Hematopoietic multipotent progenitor cell treated with erythropoietin and hydrocortisone succinate and interleukin-3 and kit ligand, for 4 days (in vitro differentiated cells): ENCODE results near the gene NOP9.

Experiments used
- DNase-seq: peaks from one replicate; pipeline ENCODE4 v3.0.0-alpha.2; 2015

Gene NOP9

DNA sequence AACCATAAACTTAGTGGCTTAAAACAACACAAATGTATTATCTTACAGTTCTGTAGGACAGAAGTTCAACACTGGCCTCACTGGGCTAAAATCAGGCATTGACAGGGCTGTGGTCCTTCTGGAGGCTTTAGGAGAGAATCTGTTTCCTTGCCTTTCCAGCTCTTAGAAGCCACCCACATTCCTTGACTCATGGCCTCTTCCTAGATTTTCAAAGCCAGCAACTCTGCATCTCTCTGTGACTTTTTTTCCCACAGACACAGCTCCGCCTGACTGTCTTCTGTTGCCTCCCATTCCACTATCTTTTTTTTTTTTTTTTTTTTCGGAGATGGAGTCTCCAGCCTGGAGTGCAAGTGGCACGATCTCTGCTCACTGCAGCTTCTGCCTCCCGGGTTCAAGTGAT is 56.6 kb downstream of the NOP9 start:
- DNase-seq = no peak
